ENCODE measurements around the gene ZC3H12D.
"Not testable (repeated sequence)": the region's sequence is repeated elsewhere in the genome, so short reads cannot be mapped to it uniquely, and the experiment has no call there.

Gene ZC3H12D

DNA sequence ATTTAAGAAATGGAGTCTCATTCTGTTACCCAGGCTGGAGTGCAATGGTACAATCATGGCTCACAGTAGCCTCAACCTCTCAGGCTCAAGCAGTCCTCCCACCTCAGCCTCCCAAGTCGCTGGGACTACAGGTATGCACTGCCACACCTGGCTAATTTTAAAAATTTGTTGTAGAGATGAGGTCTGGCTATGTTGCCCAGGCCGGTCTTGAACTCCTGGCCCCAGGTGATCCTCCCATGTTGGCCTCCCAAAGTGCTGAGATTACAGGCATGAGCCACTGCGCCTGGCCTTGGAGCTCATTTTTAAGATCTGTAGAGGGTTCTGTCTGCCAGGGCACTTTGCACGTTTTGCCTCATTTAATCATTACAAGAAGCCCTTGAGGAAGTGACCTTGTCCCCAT is 17.5 kb downstream of the ZC3H12D start:
- no peak for DNase-seq (ENCODE audit: low read depth)
- TF ChIP-seq, protein P1, sequence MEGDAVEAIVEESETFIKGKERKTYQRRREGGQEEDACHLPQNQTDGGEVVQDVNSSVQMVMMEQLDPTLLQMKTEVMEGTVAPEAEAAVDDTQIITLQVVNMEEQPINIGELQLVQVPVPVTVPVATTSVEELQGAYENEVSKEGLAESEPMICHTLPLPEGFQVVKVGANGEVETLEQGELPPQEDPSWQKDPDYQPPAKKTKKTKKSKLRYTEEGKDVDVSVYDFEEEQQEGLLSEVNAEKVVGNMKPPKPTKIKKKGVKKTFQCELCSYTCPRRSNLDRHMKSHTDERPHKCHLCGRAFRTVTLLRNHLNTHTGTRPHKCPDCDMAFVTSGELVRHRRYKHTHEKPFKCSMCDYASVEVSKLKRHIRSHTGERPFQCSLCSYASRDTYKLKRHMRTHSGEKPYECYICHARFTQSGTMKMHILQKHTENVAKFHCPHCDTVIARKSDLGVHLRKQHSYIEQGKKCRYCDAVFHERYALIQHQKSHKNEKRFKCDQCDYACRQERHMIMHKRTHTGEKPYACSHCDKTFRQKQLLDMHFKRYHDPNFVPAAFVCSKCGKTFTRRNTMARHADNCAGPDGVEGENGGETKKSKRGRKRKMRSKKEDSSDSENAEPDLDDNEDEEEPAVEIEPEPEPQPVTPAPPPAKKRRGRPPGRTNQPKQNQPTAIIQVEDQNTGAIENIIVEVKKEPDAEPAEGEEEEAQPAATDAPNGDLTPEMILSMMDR (IDR thresholded peaks at IDR 0.05; ENCODE audit: low read depth, low read length, missing control alignments), result no peak
- H3K4me3 ChIP-seq (ENCODE audit: low read depth, low read length), result no peak overlapping the region

DNA sequence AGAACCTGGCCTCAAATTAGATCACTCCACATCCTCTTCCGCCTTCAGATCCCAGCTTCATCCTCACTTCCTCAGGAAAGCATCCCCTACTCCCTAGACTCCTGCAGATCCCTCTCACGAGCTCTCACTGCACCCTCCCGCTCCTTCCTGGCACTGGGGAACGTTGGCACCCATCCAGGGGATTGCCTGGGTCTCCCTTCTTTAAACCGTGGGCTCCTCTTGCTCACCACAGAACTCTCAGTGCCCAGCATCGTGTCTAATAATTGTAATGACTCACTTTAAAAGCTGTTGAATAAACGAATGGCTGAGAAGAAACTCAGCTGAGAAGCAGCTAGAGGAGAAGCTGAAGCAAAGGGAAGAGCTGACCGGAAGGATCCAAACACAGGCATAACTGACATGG is 20.4 kb downstream of the ZC3H12D start:
- H3K4me3 ChIP-seq (ENCODE audit: low read depth, low read length), result no peak overlapping the region
- DNase-seq (ENCODE audit: low read depth), result no peak
- TF ChIP-seq, protein P1 (IDR thresholded peaks at IDR 0.05; ENCODE audit: low read depth, low read length, missing control alignments), result no peak

DNA sequence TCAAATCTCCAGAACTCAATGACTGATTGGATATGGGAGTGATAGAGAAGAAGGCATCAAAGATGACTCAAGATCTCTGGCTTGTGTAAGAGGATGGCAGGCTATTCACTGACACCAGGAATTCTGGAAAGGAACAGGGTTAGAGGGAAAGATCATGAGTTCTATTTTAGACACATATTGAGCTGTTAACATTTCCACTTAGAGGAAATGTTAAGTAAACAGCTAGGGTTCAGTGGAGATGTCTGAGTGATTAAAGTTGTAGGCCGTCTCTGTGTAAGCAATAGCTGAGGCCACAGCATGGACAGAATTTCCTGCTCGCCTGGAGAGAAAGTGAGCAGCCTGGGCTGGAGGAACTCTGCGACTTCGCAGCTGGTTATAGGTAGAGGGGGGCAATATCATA is 21.0 kb downstream of the ZC3H12D start:
- H3K4me3 ChIP-seq (ENCODE audit: low read depth, low read length), result no peak overlapping the region
- DNase-seq (ENCODE audit: low read depth), result no peak
- TF ChIP-seq, protein P1 (IDR thresholded peaks at IDR 0.05; ENCODE audit: low read depth, low read length, missing control alignments), result no peak

DNA sequence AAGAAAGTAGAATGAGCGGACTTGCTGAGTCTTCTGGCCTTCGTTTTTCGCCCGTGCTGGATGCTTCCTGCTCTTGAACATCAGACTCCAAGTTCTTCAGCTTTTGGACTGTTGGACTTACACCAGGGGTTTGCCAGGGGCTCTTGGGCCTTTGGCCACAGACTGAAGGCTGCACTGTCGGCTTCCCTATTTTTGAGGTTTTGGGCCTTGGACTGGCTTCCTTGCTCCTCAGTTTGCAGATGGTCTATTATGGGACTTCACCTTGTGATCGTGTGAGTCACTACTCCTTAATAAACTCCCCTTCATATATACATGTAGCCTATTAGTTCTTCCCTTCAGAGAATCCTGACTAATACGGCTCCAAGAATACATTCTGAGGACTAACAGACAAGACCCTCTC is 22.1 kb downstream of the ZC3H12D start:
- DNase-seq (ENCODE audit: low read depth); H3K4me3 ChIP-seq (ENCODE audit: low read depth, low read length): not testable (repeated sequence)

DNA sequence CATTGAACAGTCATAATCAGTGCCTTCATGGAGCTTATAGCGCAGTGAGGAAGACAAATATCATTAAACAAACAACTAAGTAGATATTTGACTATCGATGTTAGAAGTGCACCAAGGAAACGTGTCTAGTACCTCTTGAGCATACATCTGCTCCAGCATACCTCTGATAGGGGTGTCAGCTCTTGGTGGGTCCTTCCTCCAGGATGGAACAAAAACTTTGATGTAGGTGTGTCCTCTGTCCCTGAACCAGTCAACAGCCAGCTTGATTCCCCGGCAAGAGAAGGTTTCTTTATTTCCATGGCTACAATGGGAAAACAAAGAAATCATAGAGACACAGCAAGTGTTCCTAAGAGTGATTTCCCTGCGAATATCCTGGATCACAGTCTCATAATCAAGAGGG is 23.1 kb downstream of the ZC3H12D start:
- no peak for DNase-seq (ENCODE audit: low read depth)
- H3K4me3 ChIP-seq (ENCODE audit: low read depth, low read length), result no peak overlapping the region
- TF ChIP-seq, protein P1 (IDR thresholded peaks at IDR 0.05; ENCODE audit: low read depth, low read length, missing control alignments), result no peak

DNA sequence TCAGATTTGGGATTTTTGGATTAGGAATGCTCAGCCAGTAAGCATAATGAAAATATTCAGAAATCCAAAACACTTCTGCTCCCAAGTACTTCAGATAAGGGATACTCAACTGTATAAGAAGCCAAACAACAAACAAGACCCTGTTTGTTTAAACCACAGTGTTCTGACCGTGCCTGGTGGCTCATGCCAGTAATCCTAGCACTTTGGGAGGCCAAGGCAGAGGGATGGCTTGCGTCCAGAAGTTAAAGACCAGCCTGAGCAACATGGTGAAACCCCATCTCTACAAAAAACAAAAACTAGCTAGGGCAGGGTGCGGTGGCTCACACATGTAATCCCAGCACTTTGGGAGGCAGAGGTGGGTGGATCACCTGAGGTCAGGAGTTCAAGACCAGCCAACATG is 24.6 kb downstream of the ZC3H12D start:
- not testable (repeated sequence) for DNase-seq (ENCODE audit: low read depth); H3K4me3 ChIP-seq (ENCODE audit: low read depth, low read length)

DNA sequence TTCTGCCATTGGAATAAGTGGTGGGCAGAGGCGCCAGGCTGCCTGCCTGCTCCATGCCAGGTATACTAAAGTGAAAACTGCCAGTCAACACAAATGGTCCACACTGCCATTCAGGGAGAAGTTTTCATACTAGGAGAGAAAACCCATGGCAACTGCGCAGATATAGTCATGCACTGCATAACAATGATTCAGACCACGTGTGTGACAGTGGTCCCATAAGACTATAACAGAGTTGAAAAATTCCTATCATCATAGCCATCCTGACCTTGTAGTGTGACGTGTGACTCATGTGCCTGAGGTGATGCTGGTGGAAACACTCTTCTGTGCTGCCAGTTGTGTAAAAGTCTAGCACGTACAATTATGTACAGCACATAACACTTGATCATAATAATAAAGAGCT is 25.1 kb downstream of the ZC3H12D start:
- no peak overlapping the region for H3K4me3 ChIP-seq (ENCODE audit: low read depth, low read length)
- TF ChIP-seq, protein P1 (IDR thresholded peaks at IDR 0.05; ENCODE audit: low read depth, low read length, missing control alignments), result no peak
- no peak for DNase-seq (ENCODE audit: low read depth)

DNA sequence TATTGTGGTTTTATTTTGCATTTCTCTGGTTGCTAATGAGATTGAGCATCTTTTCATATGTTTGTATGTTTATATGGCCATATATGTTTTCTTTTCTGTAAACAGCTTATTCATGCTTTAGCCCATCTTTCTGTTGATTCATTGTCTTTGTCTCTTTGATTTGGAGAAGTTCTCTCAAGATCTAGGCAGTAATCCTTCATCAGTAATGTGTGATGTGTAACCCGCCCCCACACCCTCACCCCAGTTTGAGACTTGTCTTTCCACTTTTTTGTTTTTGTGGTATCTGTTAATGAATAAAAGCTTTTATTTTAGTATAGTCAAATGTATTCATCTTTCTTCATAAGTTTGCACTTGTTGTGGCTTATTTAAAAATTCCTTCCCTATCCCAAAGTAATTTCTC is 26.0 kb downstream of the ZC3H12D start:
- TF ChIP-seq, protein P1 (IDR thresholded peaks at IDR 0.05; ENCODE audit: low read depth, low read length, missing control alignments), result no peak
- no peak for DNase-seq (ENCODE audit: low read depth)
- no peak overlapping the region for H3K4me3 ChIP-seq (ENCODE audit: low read depth, low read length)
